ENCODE results near the gene KIR2DL3. TPM values are rescaled to one million over a fixed set of nuclear protein-coding genes. Genes with fewer than 3 reads are reported as not detected.

Gene KIR2DL3
- total and polyA plus RNA-seq, 2 of the 13 experiments (the other 11 are each of a cell fraction or from before 2014, with no cell fraction given): not detected

DNA sequence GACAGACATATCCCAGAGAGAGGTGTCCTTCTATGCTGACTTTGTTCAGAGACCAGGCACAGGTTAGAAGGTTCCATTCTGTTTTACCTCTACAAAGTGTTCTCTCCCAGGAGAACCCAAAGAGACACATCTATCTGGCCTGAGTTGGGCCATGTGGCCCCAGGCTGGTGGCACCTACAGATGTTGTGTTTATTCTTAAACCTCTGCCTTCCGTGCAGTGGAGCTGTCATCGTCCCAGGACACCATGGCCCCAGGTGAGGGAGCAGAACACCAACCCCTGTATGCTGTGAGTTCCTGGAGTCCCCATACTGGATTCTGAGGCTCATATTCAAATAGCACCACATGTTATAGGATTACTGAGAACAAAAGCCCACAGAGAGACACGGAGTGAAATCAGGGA is 10.1 kb upstream of the KIR2DL3 start:
- no TSS peak for BruUV-seq (replicated peaks)
- POLR2A ChIA-PET: no interaction called here
- 4% methylated on average over 3 of the region's 3 CpGs for WGBS (ENCODE audit: low lambda C conversion rate)
- Histone ChIP-seq H3K79me2 (ENCODE audit: insufficient read depth, low read length) (no peaks in the 10 kb centered on the region), H2AFZ (ENCODE audit: low read length) (no peak overlapping the region), H3K4me3 (replicated peaks in 1 of 3; ENCODE audit: insufficient read depth in 1 of 3, low read depth in 2 of 3, low read length in 3 of 3) (no peak overlapping the region), H3K4me2 (ENCODE audit: low read depth, low read length) (no peak overlapping the region), H4K20me1 (ENCODE audit: insufficient read depth, low read length) (no peaks in the 10 kb centered on the region), H3K9me3 (ENCODE audit: low read length) (no peaks in the 10 kb centered on the region), H3K4me1 (ENCODE audit: insufficient read depth, low read length) (no peaks in the 10 kb centered on the region), H3K27me3 (ENCODE audit: control insufficient read depth in 1 of 2, insufficient read depth in 2 of 2, low read length in 2 of 2) (no peaks in the 10 kb centered on the region; a peak in 1 of 5 replicates), H3K9ac (ENCODE audit: insufficient read depth, low read depth, low read length) (no peak overlapping the region), H3K27ac (ENCODE audit: extremely low read length, insufficient read depth, low read length) (no peak overlapping the region), H3K36me3 (replicated peaks in 1 of 2; ENCODE audit: control insufficient read depth in 1 of 2, insufficient read depth in 2 of 2, low read length in 2 of 2) (no peaks in the 10 kb centered on the region)
- FAIRE-seq (no peak), ATAC-seq (no peak), DNase-seq (ENCODE audit: low spot score) (no peak)
- no peak for TF ChIP-seq HNRNPUL1 (IDR thresholded peaks at IDR 0.05; ENCODE audit: low read depth, low read length)
- no peak for TF ChIP-seq ZNF772 (CRISPR knock-in tag; IDR thresholded peaks at IDR 0.05)
- TF ChIP-seq IRX3 (CRISPR knock-in tag; IDR thresholded peaks at IDR 0.05; ENCODE audit: borderline replicate concordance, low read depth): no peak
- TF ChIP-seq BORCS8-MEF2B (CRISPR knock-in tag; IDR thresholded peaks at IDR 0.05): no peak
- TF ChIP-seq HMGA1 (CRISPR knock-in tag; conservative IDR thresholded peaks at IDR 0.05): no peak
- no peak for TF ChIP-seq SMC3 (IDR thresholded peaks at IDR 0.05; ENCODE audit: low read length)
- TF ChIP-seq NR2F1 (CRISPR knock-in tag; IDR thresholded peaks at IDR 0.05): no peak
- TF ChIP-seq ZNF136 (CRISPR knock-in tag; IDR thresholded peaks at IDR 0.05; ENCODE audit: low read depth): no peak
- no peak for TF ChIP-seq ZNF704 (CRISPR knock-in tag; IDR thresholded peaks at IDR 0.05; ENCODE audit: borderline replicate concordance)
- TF ChIP-seq PRMT3 (CRISPR knock-in tag; IDR thresholded peaks at IDR 0.05; ENCODE audit: borderline replicate concordance, low read depth): no peak
- TF ChIP-seq NR2C2 (CRISPR knock-in tag; IDR thresholded peaks at IDR 0.05; ENCODE audit: borderline replicate concordance): no peak
- no peak for TF ChIP-seq ZBTB39 (CRISPR knock-in tag; IDR thresholded peaks at IDR 0.05)
- CTCF ChIA-PET (ENCODE audit: low intra/inter-chr PET ratio, low total read pairs): no interaction called here
- in situ Hi-C loops (cut with HindIII; ENCODE audit: extremely low pct_ligation_motif_present, low pct_unique_long_range_greater_than_20kb): no loop called here
- intact Hi-C loops (cut with micrococcal nuclease; ENCODE audit: unreplicated experiment): no loop called here

All from HepG2 (cell line).